ENCODE data around the gene NTF3.

GRCh38 chr12:5523396-5524115 is 91.6 kb downstream of the NTF3 start:
- no peak for TF ChIP-seq RXRA (IDR thresholded peaks at IDR 0.05; ENCODE audit: insufficient read depth, low read depth, low read length)
- no peak for TF ChIP-seq EZH2 (IDR thresholded peaks at IDR 0.05; ENCODE audit: low read depth, low read length, severe bottlenecking)
- TF ChIP-seq NRF1 (IDR thresholded peaks at IDR 0.05; ENCODE audit: low read depth, low read length) = no peak
- no peak for TF ChIP-seq CREB1 (IDR thresholded peaks at IDR 0.05)
- no peak for TF ChIP-seq SIN3A (conservative IDR thresholded peaks at IDR 0.05 in 1 of 2, IDR thresholded peaks at IDR 0.05 in 1 of 2; ENCODE audit: low read depth in 1 of 2, low read length in 2 of 2)
- TF ChIP-seq EGR1 (IDR thresholded peaks at IDR 0.05; ENCODE audit: borderline replicate concordance, low read depth, low read length) = no peak
- TF ChIP-seq SP1 (IDR thresholded peaks at IDR 0.05; ENCODE audit: low read depth, low read length) = no peak
- TF ChIP-seq CTCF (IDR thresholded peaks at IDR 0.05; ENCODE audit: control extremely low read depth in 1 of 3, insufficient read depth in 1 of 3, low read depth in 1 of 3, low read length in 3 of 3) = no peak
- no peak for TF ChIP-seq POLR2A (IDR thresholded peaks at IDR 0.05; ENCODE audit: control extremely low read depth in 1 of 2, low read depth in 2 of 2, low read length in 2 of 2)
- TF ChIP-seq SUZ12 (IDR thresholded peaks at IDR 0.05; ENCODE audit: low read length) = no peak
- TF ChIP-seq USF2 (IDR thresholded peaks at IDR 0.05; ENCODE audit: low read length) = no peak
- TF ChIP-seq TEAD4 (IDR thresholded peaks at IDR 0.05; ENCODE audit: low read depth, low read length) = no peak
- no peak for TF ChIP-seq ATF2 (IDR thresholded peaks at IDR 0.05; ENCODE audit: low read length)
- no peak for TF ChIP-seq ATF3 (IDR thresholded peaks at IDR 0.05; ENCODE audit: insufficient read depth, low read depth, low read length)
